Ecto neural progenitor cell (in vitro differentiated cells): ENCODE measurements around the gene CRELD2.

Experiments
- DNase-seq: peaks from one replicate; pipeline ENCODE4 v3.0.0-alpha.2; 2018; ENCODE audit warnings: low spot score

The CRELD2 gene

GRCh38 chr22:49887702-49888101 is 30.7 kb upstream of the CRELD2 start:
- no peak for DNase-seq

DNA sequence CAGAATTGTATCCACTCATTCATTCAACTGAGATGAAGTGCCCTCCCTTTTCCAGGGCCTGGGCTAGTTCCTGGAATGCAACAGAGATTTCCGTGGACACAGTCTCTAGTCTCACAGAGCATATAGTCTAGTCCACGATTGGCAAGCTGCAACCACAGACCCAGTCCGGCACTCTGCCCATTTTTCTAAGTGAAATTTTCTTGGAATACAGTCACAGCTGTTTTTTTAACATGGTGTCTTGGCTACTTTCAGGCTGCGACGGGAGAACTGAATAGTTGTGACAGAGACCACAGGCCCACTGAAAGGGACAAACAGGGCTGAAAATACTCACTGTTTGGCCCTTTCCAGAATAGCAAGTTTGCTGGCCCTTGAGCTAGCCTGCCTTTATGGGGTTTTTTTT is 29.4 kb upstream of the CRELD2 start:
- DNase-seq = no peak

DNA sequence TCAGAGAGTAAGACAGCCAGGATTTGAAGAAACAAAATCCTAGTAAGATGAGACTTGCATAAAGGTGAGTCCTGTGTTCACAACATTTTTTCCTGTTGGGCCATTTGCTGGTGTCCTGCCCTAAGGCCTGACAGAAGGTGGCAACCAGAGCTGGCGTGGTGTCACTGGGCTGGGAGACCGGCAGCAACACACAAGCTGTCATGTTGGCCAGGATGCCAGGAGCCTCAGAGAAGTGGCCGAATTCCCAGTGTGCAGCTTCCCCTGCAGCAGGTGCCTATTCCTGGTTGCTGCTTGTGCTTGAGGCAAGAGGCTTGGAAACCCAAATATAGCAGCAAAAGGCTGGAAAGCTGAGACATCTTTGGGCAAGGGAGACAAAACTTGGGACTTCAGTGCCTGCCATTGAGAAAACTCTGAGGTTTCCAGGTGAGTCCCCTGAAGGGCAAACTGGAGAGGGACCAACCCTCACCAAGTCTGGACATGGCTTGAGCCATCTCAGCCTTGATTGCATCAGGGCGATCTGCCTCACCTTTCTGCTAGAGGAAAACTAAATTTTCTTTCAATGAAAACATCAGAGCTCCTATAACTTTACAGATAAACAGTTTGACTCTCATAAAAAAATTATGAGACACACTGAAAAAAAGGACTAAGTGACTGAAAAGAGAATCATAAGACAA is 26.1 kb upstream of the CRELD2 start:
- no peak for DNase-seq

DNA sequence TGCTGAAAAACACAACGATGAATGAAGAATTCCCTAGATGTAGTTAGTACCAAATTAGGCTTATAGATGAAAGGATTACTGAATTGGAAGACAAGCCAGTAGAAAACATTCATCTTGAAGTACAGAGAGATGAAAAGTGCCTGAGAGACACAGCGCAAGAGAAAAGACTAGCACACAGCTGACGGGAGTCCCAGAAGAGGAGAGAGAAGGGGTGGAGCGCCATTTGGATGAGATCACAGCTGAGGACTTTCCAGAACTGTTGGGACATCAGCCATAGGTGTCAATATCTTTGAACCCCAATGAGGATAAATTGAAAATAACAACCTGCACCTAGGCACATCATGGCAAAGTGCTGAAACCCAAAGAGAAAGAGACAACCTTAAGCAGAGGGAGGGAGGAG is 25.4 kb upstream of the CRELD2 start:
- no peak for DNase-seq

DNA sequence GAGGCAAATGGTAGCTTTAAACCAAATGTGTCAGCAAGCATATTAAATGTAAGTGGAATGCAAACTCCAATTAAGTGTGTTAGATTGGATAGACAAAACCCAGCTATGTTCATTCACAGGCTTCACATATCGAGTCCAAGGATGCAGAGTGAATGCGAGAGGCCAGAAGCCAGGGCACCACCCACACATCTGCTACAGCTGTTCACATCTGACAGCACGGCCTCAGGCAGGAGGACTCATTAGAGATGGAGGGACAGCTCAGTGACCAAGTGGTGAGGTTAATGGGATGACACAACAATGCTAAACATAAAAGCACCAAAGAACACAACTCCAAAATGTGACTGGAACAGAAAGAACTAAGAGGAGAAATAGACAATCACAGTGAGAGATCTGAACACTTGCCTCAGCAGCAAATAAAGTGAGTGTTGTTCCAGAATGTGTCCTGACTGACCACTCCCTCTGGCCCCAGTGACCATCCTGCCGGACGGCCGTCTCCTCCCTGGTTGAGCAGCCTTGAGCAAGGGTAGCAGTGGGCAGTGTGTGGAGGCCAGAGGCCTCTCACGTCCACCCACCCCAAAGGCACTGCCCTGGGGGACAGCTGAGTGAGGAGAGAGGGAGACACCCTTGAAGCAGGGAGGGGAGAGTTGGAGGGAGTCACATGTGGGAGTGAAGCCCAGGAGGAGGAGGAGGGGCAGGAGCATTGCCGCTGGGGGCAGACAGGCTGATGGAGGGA is 23.9 kb upstream of the CRELD2 start:
- no peak for DNase-seq

GRCh38 chr22:49896201-49896600 is 22.2 kb upstream of the CRELD2 start:
- DNase-seq = no peak

DNA sequence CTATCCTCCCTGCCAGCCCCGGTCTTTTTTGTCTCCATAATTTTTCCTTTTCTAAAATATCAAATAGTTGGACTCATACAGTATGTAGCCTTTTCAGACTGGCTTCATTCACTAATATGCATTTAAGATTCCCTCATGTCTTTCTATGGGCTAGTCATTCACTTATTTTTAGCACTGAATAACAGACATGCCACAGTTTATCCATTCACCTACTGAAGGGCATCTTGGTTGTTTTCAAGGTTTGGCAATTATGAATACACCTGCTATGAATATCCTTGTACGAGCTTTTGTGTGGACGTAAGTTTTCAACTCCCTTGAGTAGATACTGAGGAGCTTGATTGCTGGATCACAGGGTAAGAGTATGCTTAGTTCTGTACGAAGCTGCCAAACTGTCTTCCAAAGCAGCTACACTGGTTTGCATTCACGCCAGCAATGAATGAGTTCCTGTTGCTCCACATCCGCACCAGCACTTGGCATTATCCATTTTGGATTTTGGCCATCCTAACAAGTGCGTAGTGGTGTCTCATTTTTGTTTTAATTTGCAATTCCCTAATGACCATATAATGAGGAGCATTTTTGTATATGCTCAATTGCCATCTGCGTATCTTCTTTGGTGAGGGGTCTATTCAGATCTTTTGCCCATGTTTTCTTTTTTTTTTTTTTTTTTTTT is 21.3 kb upstream of the CRELD2 start:
- DNase-seq = no peak

GRCh38 chr22:49899530-49899929 is 18.9 kb upstream of the CRELD2 start:
- DNase-seq = no peak

GRCh38 chr22:49900441-49901230 is 17.8 kb upstream of the CRELD2 start:
- no peak for DNase-seq

DNA sequence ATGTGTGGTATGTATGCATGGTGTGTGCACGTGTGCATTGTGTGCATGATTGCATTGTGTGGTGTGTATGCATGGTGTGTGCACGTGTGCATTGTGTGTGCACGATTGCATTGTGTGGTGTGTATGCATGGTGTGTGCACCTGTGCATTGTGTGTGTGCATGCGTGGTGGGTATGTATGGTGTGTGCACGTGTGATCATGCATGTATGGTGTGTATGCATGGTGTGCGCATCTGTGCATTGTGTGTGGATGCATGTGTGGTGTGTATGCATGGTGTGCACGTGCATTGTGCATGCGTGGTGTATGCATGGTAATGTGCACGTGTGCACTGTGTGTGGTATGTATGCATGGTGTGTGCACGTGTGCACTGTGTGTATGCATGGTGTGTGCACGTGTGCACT is 17.0 kb upstream of the CRELD2 start:
- no peak for DNase-seq

- DNase-seq = no peak
These were observed 15.0 kb upstream of the CRELD2 start for GRCh38 chr22:49903322-49904039.

- no peak for DNase-seq
These were observed 14.4 kb upstream of the CRELD2 start for GRCh38 chr22:49904040-49904369.

DNA sequence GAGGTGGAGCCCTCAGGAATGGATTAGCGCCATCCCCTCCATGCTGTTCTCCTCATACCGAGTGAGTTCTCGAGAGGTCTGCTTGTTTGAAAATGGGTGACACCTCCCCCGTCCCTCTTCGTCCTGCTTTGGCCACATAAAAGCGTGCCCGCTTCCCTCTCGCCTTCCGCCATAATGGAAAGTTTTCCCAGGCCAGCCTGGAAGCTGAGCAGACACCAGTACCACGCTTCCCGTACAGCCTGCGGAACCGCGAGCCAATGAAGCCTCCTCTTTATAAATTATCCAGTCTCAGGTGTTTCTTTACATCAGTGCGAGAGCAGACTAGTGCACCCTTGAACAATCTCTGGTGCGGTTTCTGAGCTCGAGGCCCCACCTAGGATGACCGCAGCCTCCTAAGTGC is 13.0 kb upstream of the CRELD2 start:
- no peak for DNase-seq

DNA sequence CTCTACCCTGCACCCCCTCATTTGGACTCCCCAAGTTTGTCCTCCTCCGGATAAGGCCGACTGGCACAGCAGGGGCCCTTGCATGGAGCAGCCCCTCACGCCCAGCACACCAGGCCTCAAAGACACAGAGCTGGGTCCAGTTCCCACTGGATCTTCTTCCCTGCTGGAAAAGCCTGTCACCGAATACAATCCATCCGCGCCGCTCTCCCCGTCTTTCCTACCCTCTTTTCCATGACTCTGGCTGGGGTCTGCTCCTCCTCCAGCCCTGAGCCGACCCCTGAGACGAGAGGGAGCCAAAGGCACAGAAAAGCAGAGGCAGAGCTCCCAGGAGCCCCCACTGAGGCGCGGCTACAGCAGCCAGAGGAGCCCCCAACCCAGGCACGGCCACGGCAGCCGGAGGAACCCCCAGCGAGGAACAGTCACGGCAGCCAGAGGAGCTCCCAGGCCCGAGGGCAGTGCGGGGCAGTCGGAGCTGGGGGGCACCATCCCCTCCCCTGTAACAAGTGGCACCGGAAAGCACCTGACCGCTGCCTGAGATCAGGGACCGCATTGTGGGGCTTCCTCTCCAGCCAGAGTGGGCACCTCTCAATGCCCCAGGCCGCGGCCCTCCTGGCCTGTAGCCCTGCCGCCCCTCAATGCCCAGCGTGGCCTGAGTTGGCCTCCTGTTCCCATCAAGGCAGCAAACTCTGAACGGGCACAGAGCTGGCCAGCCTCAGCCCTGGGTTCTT is 12.2 kb upstream of the CRELD2 start:
- no peak for DNase-seq

DNA sequence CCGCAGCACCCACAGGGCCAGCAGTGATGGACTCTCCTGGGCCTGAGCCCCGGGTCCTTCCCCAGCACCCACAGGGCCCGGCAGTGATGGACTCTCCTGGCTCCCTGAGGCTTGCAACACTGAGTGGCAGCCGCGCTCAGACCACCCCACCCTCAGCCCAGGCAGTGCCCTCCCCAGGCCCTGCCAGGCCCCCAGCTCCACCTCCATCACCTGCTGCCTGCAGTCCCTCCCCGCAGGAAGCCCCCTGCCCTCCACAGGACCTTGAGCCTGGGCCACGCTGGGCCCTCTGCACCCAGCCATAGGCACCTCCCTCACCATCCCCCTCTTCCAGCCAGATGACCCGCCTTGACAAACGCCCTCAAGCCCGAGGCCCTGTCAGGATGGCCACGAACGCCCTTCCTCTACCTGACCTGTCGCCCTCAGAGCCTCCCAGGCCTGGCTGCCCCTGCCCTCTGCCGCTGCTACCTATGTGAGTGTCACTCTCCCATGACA is 11.6 kb upstream of the CRELD2 start:
- no peak for DNase-seq

DNA sequence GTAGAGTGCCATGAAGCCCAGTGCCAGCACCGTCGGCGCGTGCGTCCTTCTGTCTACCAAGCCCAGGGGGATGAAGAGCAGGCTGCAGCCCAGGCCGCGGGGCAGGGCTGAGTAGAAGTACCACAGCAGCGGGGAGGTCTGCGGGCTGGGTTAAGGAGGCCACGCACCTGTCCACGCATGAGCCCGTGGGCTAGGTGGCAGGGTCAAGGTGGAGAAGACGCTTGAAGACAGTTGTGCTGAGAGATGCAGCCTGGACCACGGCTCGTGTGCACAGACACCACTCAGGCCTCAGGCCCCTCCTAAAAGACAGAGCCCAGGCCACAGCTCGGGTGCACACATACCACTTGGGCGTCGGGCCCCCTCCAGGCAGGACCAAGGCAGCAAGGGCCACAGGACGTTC is 10.6 kb upstream of the CRELD2 start:
- DNase-seq = no peak

GRCh38 chr22:49909476-49910205 is 8.8 kb upstream of the CRELD2 start:
- no peak for DNase-seq

DNA sequence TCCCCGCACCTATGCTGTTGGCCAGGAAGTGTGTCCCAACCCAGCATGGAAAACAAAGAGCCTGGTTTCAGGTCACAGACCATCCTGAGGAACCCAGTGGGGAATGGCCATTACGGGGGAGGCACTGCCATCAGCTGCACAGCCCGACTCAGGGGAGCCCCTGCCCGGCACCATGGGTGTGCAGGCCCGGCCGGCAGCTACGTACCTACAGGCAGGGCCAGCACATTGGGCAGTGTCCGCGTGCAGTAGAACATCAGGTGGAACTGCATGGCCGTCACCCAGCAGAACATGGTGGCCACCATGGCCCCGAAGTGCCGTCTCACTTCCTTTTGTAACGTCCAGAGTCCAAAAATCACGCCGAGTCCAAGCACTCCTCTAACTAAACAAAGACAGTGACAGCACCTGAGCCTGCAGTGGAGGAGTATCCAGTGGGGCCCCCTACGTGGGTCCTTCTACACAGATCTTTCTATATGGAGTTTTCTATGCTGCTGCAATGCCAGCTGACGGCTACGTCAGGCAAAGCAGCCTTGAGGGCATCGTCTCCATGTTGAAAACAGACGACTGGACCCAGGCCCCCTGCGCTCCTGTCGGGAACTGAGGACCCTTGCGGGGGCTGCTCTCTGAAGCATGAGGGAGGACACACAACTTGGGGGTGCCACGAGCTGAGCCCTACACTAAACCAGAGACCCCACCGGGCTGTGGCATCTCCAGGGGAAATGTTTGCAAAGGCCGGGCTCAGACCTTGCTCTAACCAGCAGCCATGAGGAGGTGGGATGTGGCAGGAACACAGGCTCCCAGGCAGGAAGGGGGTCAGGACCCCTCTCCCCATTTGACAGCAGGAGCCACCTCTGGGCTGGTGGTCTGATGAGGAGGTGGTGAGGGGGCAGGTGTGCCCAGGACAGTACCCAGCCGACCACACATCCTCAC is 7.9 kb upstream of the CRELD2 start:
- no peak for DNase-seq

DNA sequence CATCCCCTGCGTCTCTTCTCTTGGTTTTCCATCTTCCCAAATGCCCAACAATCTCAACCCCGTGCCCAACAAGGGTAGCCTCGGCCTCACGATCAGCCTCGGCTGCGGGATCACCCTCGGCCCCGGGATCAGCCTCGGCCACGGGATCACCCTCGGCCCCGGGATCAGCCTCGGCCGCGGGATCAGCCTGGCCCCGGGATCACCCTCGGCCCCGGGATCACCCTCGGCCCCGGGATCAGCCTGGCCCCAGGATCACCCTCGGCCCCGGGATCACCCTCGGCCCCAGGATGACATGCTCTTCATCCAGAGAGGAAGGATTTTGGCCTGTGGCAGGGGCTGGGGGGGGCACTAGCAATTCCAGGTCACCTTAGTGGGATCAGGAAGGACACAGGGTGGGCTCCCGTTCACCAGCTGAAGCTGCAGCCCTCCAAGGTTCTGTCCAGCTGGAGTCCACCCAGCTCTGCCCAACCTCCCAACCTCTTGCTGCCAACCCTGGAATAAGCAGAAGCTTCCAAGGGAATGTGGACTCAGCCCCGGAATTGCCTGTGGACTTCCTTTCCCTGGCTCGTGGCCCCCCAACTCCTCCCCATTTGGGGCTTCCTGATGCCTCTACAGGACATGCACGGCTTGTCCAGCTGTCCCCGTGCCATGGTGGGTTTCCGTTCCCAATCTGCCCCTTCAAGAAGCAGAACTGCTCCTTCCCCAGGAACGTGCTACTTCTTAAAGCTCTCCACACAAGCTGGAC is 6.4 kb upstream of the CRELD2 start:
- DNase-seq = no peak
